NCI-H128 (cell line): ENCODE data around the gene TLE4.
"Not testable (repeated sequence)": the region's sequence is repeated elsewhere in the genome, so short reads cannot be mapped to it uniquely, and the experiment has no call there.

ENCODE experiments used
- DNase-seq: peaks from one replicate; lab custom pipeline; 2025; ENCODE audit not compliant: unreplicated experiment; lab: John Stamatoyannopoulos, UW

Gene TLE4

GRCh38 chr9:79598562-79599345 lies 27.0 kb downstream of the TLE4 start:
- DNase-seq, result no peak

- DNase-seq, result no peak
Observed at GRCh38 chr9:79600466-79600865, 28.7 kb downstream of the TLE4 start.

- no peak for DNase-seq
Observed at GRCh38 chr9:79603222-79603920, 31.6 kb downstream of the TLE4 start.

DNA sequence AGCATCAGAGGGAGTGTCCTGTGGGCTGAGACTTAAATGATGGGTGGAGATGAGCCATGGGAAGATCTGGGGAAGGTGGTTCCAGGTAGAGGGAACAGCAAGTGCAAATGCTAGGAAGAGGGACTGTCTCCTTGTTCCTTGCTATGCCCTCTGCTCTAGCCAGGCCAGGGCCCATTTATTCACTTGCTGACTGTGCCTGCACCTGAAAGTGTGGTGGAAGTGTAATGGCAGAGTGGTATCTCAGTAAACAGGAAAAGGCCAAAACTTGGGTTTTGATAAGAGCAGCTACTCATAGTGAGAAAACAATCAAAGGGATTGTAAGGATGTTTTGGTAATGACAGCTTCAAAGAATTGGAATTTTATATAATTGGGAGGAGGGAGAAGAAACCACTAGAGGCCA lies 32.4 kb downstream of the TLE4 start:
- DNase-seq, result no peak

DNA sequence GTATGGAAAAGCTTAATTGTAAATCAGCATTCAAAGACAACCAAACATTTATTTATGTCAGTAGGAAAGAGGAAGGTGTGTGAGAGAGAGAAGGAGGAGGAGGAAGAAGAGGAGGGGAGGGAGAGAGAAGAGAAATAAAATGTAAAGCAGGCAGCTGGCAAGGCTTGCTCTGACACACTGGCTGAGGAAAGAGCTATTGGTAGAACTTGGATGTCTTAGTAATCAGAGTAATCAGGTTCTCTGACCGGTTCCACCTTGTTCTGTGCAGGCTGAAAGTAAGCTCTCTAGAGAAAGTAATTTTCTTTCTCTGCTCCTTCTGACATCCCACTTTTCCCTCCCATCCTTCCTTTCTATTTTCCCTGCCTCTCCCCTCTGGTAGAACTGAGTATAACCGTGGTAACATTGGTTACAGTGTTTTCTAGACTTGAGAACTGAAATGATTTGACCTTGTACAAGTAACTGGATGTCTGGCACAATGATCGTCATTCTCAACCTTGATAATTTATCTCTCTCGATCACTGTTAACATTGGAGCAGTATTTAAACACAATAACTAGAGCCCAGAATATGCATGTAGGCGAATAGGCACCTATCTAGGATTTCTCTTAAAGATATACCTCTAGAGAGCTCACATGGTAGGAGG lies 33.3 kb downstream of the TLE4 start:
- no peak for DNase-seq

- not testable (repeated sequence) for DNase-seq
Observed at GRCh38 chr9:79606529-79606928, 34.8 kb downstream of the TLE4 start.

GRCh38 chr9:79609468-79610018 lies 37.8 kb downstream of the TLE4 start:
- DNase-seq, result no peak

DNA sequence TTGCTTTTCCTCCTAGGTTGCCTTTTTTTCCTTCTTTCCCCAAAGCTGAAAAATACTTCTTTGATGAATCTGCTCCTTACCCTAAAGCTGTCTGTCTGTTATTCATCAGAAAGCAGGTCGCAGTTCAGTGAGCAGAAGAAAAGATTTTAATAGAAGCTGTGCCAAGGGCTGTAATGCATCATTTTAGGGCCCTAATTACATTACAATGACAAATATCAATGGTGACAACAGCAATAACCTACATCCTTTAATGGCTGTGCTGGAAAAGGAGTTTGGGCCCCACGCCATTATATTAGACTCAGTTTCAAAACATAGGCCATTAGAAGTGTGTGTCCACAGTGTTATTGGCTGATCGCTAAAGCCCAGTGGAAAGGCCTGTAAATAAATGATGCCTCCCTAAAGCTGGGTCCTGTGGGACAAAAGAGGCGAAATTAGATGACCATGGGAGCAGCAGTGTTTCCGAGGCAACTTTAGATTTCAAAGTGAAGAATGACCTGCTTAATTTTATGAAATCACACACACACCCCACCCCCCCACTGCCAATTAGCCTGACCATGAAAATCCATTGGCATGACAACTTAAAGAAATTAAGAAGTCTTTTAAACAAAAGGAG lies 38.4 kb downstream of the TLE4 start:
- no peak for DNase-seq

GRCh38 chr9:79610791-79611614 lies 39.2 kb downstream of the TLE4 start:
- no peak for DNase-seq

- DNase-seq, result no peak
Observed at GRCh38 chr9:79613145-79613544, 41.4 kb downstream of the TLE4 start.

GRCh38 chr9:79615038-79615437 lies 43.3 kb downstream of the TLE4 start:
- no peak for DNase-seq

DNA sequence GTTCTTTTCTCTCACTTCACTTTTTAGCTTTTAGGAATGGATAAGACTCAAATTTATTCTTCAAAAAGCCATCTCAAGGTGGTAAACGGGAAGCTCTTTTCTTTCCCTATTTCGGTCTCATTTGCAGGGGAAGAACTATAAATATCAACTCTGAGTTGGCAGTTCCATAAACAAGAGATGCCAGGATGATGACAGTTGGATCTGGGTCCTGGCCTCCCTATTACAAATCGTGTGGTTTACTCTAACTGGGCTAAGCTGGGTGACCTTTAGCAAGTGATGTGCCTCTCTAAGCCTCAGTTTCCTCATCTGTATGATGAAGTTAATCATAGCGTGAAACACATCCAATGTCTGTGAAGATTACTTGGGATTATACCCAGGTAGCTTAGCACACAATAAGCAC lies 44.2 kb downstream of the TLE4 start:
- DNase-seq, result no peak

GRCh38 chr9:79616971-79617370 lies 45.2 kb downstream of the TLE4 start:
- DNase-seq, result no peak

- no peak for DNase-seq
Observed at GRCh38 chr9:79617395-79617794, 45.6 kb downstream of the TLE4 start.

DNA sequence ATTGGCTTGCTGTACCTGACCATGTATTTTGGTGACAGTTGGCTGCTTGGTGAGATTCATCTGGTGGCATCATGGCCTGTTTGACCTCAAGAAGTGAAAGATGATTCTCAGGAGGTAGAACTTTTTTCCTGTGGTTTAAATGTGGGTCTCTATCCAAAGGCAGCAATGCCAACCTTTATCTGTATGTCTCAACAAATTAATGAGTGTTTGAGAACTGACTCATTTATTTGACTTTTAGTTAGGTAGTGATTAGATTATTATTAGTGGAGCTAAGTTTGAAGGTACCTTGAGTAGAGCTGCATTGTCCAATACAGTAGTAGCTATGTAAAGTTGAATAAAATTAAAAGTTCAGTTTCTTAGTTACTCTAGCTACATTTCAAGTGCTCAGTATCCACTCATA lies 48.2 kb downstream of the TLE4 start:
- DNase-seq, result no peak

GRCh38 chr9:79621916-79622575 lies 50.3 kb downstream of the TLE4 start:
- DNase-seq, result no peak

DNA sequence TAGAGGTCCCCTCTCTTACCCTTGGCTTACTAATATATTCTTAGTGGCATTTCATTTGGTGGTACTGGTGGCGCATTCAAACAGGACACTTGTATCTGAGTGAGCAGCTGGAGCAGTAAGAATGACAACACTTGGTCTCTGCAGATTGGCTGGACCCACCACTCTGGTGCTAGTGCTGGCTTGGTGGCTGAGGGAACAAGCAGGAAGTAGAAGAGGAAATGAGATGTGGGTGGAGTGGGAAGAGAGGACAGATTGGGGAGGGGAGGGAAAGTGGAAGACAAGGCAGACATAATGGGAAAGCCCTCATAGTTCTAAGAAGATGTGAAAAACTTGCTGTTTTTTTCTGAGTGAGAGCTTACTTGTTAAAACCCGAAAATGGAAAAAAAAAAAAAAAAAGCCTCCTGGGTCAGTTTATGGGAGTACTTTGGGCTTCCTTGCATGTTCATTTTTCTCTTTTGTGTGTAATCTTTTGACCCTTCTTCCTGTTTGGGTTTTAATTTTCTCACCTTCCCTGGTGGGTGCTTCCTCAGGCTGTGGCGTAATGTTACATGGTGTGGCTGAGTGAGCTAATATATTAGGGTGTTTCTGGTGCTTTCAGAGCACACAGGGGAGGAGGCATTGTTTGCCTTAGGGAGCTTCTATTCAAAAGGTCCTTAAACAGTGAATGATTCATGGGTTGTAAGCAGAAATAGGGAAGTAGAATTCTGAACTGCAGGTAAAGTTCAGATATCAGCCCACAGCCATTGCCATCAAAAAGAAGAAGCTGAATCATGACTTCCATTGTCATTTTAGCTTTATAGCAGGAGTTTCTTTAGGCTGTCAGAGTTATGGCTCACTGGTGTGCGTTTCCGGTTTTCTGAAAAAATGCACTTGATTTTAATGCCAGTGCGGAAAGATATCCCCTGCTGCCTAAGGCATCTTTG lies 52.3 kb downstream of the TLE4 start:
- DNase-seq, result no peak

DNA sequence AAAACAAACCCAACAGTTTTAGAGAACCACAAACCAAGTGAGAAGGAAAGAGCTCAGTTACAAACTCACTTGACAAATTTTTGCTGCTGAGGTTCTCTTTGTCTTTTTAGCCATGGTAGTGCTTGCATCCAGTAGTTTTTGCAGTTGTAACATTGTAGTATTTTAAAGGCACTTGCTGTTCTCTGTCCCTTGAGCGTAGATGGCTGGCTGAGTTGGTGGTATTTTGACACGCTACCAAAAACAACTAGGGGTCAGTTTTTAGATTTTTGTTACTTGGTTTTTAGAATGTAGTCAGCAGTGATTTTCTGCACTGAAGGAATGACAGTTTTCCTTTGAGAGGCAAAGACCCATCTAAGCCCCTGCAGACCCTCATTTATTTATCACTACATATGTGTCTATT lies 58.0 kb downstream of the TLE4 start:
- no peak for DNase-seq
